GM23338 (cell line): Measurements from ENCODE around the gene PRSS3. TPM values are rescaled to one million over a fixed set of nuclear protein-coding genes. Genes with fewer than 3 reads are reported as not detected.

Source experiments
- ATAC-seq: fragments of 200-7000 bp; cut with Tn5 transposase; 3 replicates; pipeline ENCODE4 v1.9.1; 2020
- DNase-seq: peaks from one replicate; pipeline ENCODE4 v3.0.0-alpha.2; 2015; ENCODE audit warnings: low spot score
- H2AFZ ChIP-seq: fragments of 200-600 bp; sonication (generic); 2 replicates; pipeline ENCODE4 v1.8.0; 2016; ENCODE audit warnings: antibody characterized with exemption, mild to moderate bottlenecking, moderate library complexity
- H3F3A ChIP-seq: fragments of 200-600 bp; sonication (generic); replicated peaks from 2 replicates; pipeline ENCODE4 v1.8.0; 2017; ENCODE audit warnings: antibody characterized with exemption, mixed run types, low read depth
- H3K27ac ChIP-seq: fragments of 200-600 bp; sonication (generic); 2 replicates; pipeline ENCODE4 v1.6.1; 2016; ENCODE audit warnings: low read depth
- H3K27me3 ChIP-seq: fragments of 200-600 bp; sonication (generic); 2 replicates; pipeline ENCODE4 v1.8.0; 2016; ENCODE audit warnings: mild to moderate bottlenecking, mixed run types, moderate library complexity; ENCODE audit not compliant: insufficient read depth
- H3K36me3 ChIP-seq: fragments of 200-600 bp; sonication (generic); 2 replicates; pipeline ENCODE4 v1.8.0; 2016; ENCODE audit warnings: mild to moderate bottlenecking; ENCODE audit not compliant: insufficient read depth
- H3K4me1 ChIP-seq: fragments of 200-600 bp; sonication (generic); 2 replicates; pipeline ENCODE4 v1.8.0; 2016; ENCODE audit warnings: mild to moderate bottlenecking, moderate library complexity; ENCODE audit not compliant: insufficient read depth
- H3K4me2 ChIP-seq: fragments of 200-600 bp; sonication (generic); 2 replicates; pipeline ENCODE4 v1.7.1; 2017; ENCODE audit warnings: mixed run types
- H3K4me3 ChIP-seq: fragments of 200-600 bp; sonication (generic); 2 replicates; pipeline ENCODE4 v1.6.1; 2016; ENCODE audit warnings: mixed run types
- H3K79me2 ChIP-seq: fragments of 200-600 bp; sonication (generic); replicated peaks from 2 replicates; pipeline ENCODE4 v1.8.0; 2017; ENCODE audit warnings: mild to moderate bottlenecking; ENCODE audit not compliant: insufficient read depth
- H3K9me2 ChIP-seq: fragments of 200-600 bp; sonication (generic); 2 replicates; pipeline ENCODE4 v1.8.0; 2017; ENCODE audit not compliant: insufficient read depth
- H4K20me1 ChIP-seq: fragments of 200-600 bp; sonication (generic); replicated peaks from 2 replicates; pipeline ENCODE4 v1.8.0; 2017; ENCODE audit warnings: mild to moderate bottlenecking; ENCODE audit not compliant: insufficient read depth
- H3K27ac Mint-ChIP-seq: 2 replicates; pipeline ENCODE4 v1.8.0; 2020; ENCODE audit warnings: inconsistent platforms, mild to moderate bottlenecking, moderate library complexity, mixed read lengths
- H3K27me3 Mint-ChIP-seq: 3 replicates; pipeline ENCODE4 v1.8.0; 2022; ENCODE audit warnings: low read depth, mild to moderate bottlenecking, moderate library complexity, mixed read lengths, inconsistent platforms; ENCODE audit not compliant: insufficient read depth, poor library complexity
- H3K36me3 Mint-ChIP-seq: 3 replicates; pipeline ENCODE4 v1.8.0; 2021; ENCODE audit warnings: low read depth, mild to moderate bottlenecking, inconsistent platforms, moderate library complexity, mixed read lengths
- H3K4me1 Mint-ChIP-seq: 3 replicates; pipeline ENCODE4 v1.8.0; 2020; ENCODE audit warnings: mild to moderate bottlenecking, inconsistent platforms, mixed read lengths
- H3K4me3 Mint-ChIP-seq: 3 replicates; pipeline ENCODE4 v1.8.0; 2021; ENCODE audit warnings: moderate library complexity, mild to moderate bottlenecking, inconsistent platforms, mixed read lengths
- H3K9me3 Mint-ChIP-seq: 3 replicates; pipeline ENCODE4 v1.8.0; 2020; ENCODE audit warnings: moderate library complexity, mild to moderate bottlenecking, inconsistent platforms, mixed read lengths
- CREB1 ChIP-seq: fragments of 250-450 bp; sonication (Bioruptor Pico); IDR thresholded peaks from 2 replicates; pipeline ENCODE4 v1.5.0; 2020; ENCODE audit warnings: low read depth, mild to moderate bottlenecking, moderate library complexity
- CTCF ChIP-seq, 2 experiments: fragments of 200-600 bp in 1 of 2; sonication (generic) in 1 of 2; conservative IDR thresholded peaks; 2 replicates each; pipeline versions ENCODE4 v1.5.1 to v1.6.1; 2016 to 2017; ENCODE audit warnings: antibody characterized with exemption in 2 of 2, low read depth in 2 of 2, mild to moderate bottlenecking in 2 of 2, moderate library complexity in 1 of 2
- ETS1 ChIP-seq: IDR thresholded peaks from 2 replicates; pipeline ENCODE4 v1.6.1; 2016; ENCODE audit warnings: antibody characterized with exemption
- EZH2 ChIP-seq: fragments of 200-600 bp; sonication (generic); IDR thresholded peaks from one replicate; pipeline ENCODE4 v1.8.0; 2017; ENCODE audit warnings: antibody characterized with exemption, mild to moderate bottlenecking, low read depth; ENCODE audit not compliant: unreplicated experiment
- EZH2phosphoT487 ChIP-seq: fragments of 200-600 bp; sonication (generic); IDR thresholded peaks from one replicate; pipeline ENCODE4 v1.8.1; 2018; ENCODE audit warnings: antibody characterized with exemption; ENCODE audit not compliant: unreplicated experiment
- JUNB ChIP-seq: IDR thresholded peaks from one replicate; pipeline ENCODE4 v1.6.1; 2016; ENCODE audit warnings: antibody characterized with exemption; ENCODE audit not compliant: unreplicated experiment
- NANOG ChIP-seq: IDR thresholded peaks from 2 replicates; pipeline ENCODE4 v1.6.1; 2016; ENCODE audit warnings: antibody characterized with exemption, borderline replicate concordance
- POLR2AphosphoS5 ChIP-seq: IDR thresholded peaks from 2 replicates; pipeline ENCODE4 v1.6.1; 2016; ENCODE audit warnings: antibody characterized with exemption, low read depth
- REST ChIP-seq: IDR thresholded peaks from one replicate; pipeline ENCODE4 v1.6.1; 2018; ENCODE audit warnings: antibody characterized with exemption; ENCODE audit not compliant: unreplicated experiment
- STAT1 ChIP-seq: IDR thresholded peaks from one replicate; pipeline ENCODE4 v1.6.1; 2016; ENCODE audit warnings: antibody characterized with exemption; ENCODE audit not compliant: unreplicated experiment
- ZNF114 ChIP-seq: fragments of 250-450 bp; sonication (Bioruptor Pico); IDR thresholded peaks from 2 replicates; pipeline ENCODE4 v1.5.0; 2020; ENCODE audit warnings: mild to moderate bottlenecking, moderate library complexity
- ZNF331 ChIP-seq: fragments of 250-450 bp; sonication (Bioruptor Pico); IDR thresholded peaks from 2 replicates; pipeline ENCODE4 v1.5.0; 2020; ENCODE audit warnings: low read depth, mild to moderate bottlenecking, moderate library complexity
- ZNF462 ChIP-seq: fragments of 250-450 bp; sonication (Bioruptor Pico); IDR thresholded peaks from 2 replicates; pipeline ENCODE4 v1.5.0; 2020; ENCODE audit warnings: mild to moderate bottlenecking, moderate library complexity
- polyA plus RNA-seq: library from polyadenylated mRNA; unstranded; fragments of >200 nt; fragmentation: Nextera tagmentation; extraction: Ambion mirVana; gene quantifications from 2 replicates; pipeline ENCODE4 v1.2.1, GENCODE V29; 2016
- total RNA-seq: library from RNA; depleted of rRNA; stranded (reverse); fragments of >200 nt; shearing (Covaris generic); gene quantifications from 2 replicates; pipeline ENCODE4 v1.2.3, GENCODE V29; 2014

PRSS3 gene
- total and polyA plus RNA-seq, 2 experiments from 2014 or later, result 4.2 to 4.5 TPM

- Histone ChIP-seq H3K27ac (peak overlapping the region; percentile 94), H3K4me3 (peak overlapping the region; percentile 61), H3K36me3 (no peaks in the 10 kb centered on the region), H3K27me3 (no peaks in the 10 kb centered on the region), H3F3A (no peaks in the 10 kb centered on the region), H2AFZ (peak overlapping the region; percentile 95; the same call in 1 of the 2 replicates), H4K20me1 (peaks cover 2% of the 10 kb centered on the region; the same call in 1 of the 2 replicates), H3K9me2 (no peaks in the 10 kb centered on the region), H3K79me2 (peaks cover 26% of the 10 kb centered on the region), H3K4me2 (peak overlapping the region; percentile 84), H3K4me1 (peaks cover 24% of the 10 kb centered on the region)
- DNase-seq, result no peak
- no peak for TF ChIP-seq STAT1
- no peak for TF ChIP-seq REST
- no peak for TF ChIP-seq EZH2
- no peak for TF ChIP-seq POLR2AphosphoS5
- no peak for TF ChIP-seq ZNF331
- TF ChIP-seq CREB1 (CRISPR knock-in tag), result no peak
- no peak for TF ChIP-seq JUNB
- no peak for TF ChIP-seq ZNF462 (CRISPR knock-in tag)
- TF ChIP-seq CTCF (conservative IDR thresholded peaks at IDR 0.05; ENCODE audit: low read depth in 2 of 2), result no peak
- no peak for TF ChIP-seq NANOG
- TF ChIP-seq EZH2phosphoT487, result no peak
- TF ChIP-seq ZNF114, result no peak
- no peak for TF ChIP-seq ETS1
- Mint-ChIP-seq H3K9me3 (no peaks in the 10 kb centered on the region), H3K27ac (no peak overlapping the region; the same call in 1 of the 2 replicates), H3K4me3 (peak overlapping the region; percentile 80), H3K36me3 (peaks cover 4% of the 10 kb centered on the region; the same call in 1 of the 3 replicates), H3K4me1 (peaks cover 32% of the 10 kb centered on the region), H3K27me3 (peaks cover 12% of the 10 kb centered on the region)
- no peak for ATAC-seq
Observed at GRCh38 chr9:33815781-33816180, 20.4 kb downstream of the PRSS3 start.
